Left renal pelvis (tissue), 4 donors: ENCODE data around the gene ZC3HAV1. TPM values are rescaled to one million over a fixed set of nuclear protein-coding genes. Genes with fewer than 3 reads are reported as not detected.
"Not testable (repeated sequence)": the region's sequence is repeated elsewhere in the genome, so short reads cannot be mapped to it uniquely, and the experiment has no call there.

Experiments
- DNase-seq, 4 donors: peaks; one replicate each; pipeline ENCODE4 v3.0.0-alpha.2; 2013; ENCODE audit warnings: low read depth in 4 of 4, low spot score in 3 of 4
- polyA plus RNA-seq, 4 donors: library from polyadenylated mRNA; unstranded; fragments of 120-200 nt; gene quantifications; one replicate each; pipeline ENCODE4 v1.2.1, GENCODE V29; 2013; ENCODE audit not compliant: insufficient read length in 4 of 4

ZC3HAV1 gene
- polyA plus RNA-seq, 4 donors = 19.5 to 22.7 (median 20.8) TPM

DNA sequence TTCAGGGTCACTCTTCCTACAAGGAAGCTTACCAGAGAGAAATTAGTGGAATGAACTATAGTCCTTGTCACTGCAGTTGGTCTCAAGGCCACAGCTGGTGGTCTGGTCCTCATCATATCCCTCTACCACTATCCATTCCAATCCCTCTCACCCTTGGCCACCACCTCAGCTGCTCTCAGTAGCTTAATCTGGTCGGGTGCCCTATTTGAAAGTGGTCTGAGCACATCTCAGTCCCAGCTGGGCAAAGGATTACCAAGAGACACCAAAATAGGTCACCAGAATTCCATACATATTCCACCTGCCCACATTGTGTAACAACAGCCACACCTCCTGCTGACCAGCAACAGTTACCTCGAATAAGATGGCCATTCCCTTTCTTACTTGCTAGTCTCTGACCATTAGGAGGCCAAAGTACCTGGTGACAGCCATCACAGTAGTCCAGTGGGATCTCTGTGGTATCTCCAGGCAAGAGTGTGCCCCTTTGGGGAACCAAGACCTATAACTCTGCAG lies 3.3 kb upstream of the ZC3HAV1 start:
- no peak for DNase-seq

- DNase-seq = no peak
Observed at GRCh38 chr7:139112316-139112715, 2.8 kb upstream of the ZC3HAV1 start.

DNA sequence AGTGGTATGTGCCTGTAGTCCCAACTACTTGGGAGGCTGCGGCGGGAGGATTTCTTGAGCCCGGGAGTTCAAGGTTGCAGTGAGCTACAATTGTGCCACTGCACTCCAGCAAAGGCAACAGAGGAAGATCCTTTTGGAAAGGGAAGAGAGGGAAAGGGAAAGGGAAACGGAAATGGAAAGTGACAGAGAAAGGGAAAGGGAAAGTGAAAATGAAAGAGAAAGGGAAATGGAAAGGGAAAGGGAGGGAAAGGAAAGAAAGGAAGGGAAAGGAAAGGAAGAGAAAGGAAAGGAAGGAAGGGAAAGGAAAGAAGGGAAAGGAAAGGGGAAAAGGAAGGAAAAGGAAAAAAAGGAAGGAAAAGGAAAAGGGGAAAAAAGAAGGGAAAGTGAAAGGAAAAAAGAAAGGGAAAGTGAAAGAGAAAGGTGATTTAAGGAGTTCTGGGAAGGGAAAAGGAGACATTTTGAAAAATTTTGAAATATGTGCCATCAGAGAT lies 2.3 kb upstream of the ZC3HAV1 start:
- DNase-seq = no peak

- DNase-seq = no peak
Observed at GRCh38 chr7:139111147-139111546, 1.6 kb upstream of the ZC3HAV1 start.

GRCh38 chr7:139109983-139110411 lies 477 bp upstream of the ZC3HAV1 start:
- no peak for DNase-seq

DNA sequence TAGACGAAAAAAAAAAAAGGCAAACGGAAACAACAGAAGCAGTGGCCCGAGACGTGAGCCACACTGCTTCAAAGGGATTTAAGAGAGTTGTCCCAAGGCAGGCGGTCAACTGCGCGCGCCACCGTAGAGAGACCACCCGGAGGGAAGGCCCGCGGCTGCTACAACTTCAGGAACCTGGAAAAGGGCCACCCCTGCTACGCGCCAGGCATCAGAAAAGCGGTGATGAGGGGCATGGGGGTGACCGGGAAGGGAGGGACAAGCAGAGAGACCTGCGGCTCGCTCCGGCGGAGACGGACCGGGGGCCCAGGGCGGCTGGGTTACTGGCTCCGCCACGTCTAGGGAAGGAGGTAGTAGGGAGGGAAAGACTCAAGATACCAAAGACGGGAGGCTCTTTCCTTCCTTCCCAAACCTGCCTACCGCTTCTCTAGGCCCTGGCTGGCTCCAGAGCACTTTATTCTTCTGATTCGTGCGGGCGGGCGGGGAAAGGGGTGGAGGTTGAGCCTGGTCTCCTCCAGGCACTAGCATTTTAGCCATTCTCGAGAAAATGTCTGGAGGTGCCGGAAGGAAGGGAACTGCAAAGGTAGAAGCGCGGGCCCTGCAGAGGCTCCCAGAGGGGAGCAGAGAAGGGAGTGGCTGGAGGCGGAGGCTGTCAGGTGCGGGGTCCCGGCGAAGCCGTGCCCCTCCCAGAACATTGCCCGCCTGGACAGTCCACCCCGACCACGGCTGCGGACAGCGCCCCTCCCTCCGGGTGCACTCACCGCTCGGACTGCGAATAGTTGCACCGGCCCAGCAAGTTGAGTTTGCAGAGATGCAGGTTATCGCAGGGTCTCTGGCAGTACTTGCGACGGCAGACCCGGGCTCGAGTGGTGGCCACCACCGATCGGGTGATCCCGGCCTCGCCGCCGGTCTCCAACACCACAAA lies 993 bp downstream of the ZC3HAV1 start:
- no peak for DNase-seq

- DNase-seq = no peak
Observed at GRCh38 chr7:139106959-139107358, 2.6 kb downstream of the ZC3HAV1 start.

DNA sequence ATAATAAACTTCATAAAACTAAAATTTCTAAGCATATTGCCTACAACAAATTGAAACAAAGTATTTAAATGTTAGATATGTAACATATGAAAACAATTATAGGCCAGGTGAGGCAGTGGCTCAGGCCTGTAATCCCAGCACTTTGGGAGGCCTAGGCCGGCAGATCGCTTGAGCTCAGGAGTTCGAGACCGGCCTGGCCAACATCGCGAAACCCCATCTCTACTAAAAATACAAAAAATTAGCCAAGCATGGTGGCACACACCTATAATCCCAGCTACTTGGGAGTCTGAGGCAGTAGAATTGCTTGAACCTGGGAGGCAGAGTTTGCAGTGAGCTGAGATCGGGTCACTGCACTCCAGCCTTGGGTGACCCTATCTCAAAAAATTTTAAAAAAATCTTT lies 3.3 kb downstream of the ZC3HAV1 start:
- DNase-seq = not testable (repeated sequence)

DNA sequence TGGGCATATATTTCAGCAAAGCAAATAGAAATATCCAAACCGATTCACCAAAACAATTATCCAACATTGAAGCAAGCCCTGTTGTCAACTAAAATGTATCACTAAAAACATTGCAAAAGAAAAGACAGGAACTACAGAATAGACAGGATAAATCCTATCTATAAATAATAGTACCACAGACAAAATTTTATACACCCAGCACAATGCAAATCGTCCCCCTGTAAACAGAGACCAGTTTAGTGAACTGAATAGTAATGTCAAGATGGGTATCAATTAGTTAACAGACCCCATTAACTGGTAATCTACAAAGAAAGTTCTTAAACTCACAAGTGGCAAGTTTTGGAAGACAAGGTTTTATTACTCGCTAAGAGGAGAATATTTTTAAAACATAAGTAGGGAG lies 4.0 kb downstream of the ZC3HAV1 start:
- no peak for DNase-seq

GRCh38 chr7:139104091-139104450 lies 5.4 kb downstream of the ZC3HAV1 start:
- DNase-seq = no peak

DNA sequence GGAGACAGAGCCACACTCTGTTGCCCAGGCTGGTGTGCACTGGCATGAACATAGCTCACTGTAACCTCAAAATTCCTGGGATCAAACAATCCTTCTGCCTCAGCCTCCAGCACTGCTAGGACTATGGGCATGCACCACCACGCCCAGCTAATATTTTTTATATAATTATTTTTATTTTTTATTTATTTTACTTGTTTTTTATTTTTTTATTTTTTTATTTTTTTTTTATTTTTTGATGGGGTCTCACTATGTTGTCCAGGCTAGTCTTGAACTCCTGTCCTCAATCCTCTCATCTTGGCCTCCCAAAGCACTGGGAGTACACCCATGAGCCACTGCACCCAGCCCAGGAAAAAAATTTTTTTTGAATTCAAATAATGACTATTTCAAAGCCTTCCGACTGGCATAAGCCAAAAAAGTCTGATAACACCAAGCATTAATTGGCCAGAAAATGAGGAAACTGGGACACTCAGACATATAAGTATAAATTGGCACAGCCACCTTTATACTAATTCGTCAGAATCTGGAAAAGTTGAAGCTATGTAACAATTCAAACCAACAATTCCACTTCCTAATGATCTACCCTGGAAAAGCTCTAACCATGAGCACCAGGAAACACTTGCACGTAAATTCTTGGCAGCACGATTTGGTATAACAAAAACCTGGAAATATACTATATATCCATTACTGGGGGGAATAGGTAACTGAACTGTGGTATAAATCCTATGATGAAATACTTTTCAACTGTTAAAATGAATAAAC lies 6.3 kb downstream of the ZC3HAV1 start:
- no peak for DNase-seq

DNA sequence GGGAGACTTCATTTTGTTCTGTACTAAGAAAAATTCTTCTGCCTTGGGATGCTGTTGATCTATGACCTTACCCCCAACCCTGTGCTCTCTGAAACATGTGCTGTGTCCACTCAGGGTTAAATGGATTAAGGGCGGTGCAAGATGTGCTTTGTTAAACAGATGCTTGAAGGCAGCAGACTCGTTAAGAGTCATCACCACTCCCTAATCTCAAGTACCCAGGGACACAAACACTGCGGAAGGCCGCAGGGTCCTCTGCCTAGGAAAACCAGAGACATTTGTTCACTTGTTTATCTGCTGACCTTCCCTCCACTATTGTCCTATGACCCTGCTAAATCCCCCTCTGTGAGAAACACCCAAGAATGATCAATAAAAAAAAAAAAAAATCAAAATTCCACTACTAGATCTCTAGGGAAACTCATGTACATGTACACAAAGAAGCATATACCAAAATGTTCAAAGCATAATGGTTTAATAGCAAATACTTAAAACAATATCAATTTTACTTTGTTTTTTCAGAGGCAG lies 7.8 kb downstream of the ZC3HAV1 start:
- DNase-seq = not testable (repeated sequence)

DNA sequence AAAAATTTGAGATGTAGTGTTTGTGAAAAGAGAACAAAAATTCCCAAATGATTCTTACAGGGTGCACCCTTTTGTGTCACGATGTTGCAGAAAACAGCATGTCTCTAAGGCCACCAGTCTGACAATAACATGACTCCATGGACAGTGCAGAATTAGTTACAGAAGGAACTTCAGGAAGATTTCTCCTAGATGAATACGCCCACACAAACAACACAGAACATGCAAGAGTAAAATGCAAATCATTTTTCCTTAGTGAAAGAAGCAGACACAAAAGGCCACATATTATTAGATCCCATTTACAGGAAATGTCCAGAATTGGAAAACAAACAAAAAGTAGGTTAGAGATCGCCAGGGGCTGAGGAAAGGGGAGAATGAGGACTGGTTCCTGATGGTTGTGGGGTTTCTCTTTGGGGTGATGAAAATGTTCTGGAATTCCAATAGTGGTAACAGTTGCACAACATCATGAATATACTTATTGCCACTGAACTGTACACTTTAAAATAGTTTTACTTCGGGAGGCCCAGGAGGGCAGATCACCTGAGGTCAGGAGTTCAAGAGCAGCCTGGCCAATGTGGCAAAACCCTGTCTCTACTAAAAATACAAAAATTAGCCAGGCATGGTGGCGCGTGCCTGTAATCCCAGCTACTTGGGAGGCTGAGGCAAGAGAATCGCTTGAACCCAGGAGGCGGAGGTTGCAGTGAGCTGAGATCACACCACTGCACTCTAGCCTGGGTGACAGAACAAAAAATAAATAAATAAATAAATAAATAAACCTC lies 10.2 kb downstream of the ZC3HAV1 start:
- DNase-seq = no peak

GRCh38 chr7:139095194-139095659 lies 14.3 kb downstream of the ZC3HAV1 start:
- DNase-seq = no peak

DNA sequence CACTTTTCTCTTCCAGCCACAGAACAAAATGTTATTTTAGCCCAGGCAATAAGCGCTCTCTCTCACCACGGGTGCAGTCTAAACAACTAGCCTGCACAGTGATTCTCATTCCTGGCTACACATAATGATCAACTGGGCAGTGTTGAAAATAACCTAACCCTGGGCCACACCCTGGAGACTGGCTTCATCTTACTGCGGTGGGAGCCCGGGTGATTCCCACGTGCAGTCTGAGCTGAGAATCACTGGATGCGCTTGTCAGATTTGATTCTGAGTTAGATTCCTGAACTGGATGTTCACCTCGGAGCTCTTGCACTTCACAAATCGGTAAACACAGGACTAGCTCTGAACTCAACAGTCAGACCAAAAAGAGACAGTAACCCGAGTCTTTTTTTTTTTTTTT lies 14.9 kb downstream of the ZC3HAV1 start:
- no peak for DNase-seq

DNA sequence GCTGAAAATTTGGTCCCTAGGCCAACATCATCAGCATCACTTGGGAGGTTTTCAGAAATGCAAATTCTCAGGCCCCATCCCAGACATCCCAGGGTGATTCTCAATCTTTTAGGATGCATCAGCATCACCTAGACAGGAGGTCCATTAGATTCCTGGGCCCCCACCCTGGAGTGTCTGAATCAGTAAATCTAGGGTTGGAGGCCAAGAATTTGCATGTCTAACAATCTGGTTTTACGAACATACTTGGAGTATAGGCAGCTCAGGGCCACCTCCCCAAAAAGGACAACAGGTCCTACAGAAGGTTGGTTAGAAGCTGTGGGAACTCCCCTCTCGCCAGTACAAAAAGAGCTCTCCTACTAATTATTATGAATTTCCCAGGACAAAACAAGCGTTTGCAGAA lies 15.5 kb downstream of the ZC3HAV1 start:
- no peak for DNase-seq

DNA sequence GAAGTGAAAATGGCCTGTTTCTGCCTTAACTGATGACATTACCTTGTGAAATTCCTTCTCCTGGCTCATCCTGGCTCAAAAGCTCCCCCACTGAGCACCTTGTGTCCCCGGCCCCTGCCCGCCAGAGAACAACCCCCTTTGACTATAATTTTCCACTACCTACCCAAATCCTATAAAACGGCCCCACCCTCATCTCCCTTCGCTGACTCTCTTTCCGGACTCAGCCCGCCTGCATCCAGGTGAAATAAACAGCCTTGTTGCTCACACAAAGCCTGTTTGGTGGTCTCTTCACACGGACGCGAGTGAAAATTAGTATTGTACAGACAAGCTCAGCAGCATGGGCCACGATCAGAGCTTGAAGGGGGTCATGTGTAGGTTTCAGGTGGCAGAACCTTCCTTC lies 16.0 kb downstream of the ZC3HAV1 start:
- DNase-seq = not testable (repeated sequence)

DNA sequence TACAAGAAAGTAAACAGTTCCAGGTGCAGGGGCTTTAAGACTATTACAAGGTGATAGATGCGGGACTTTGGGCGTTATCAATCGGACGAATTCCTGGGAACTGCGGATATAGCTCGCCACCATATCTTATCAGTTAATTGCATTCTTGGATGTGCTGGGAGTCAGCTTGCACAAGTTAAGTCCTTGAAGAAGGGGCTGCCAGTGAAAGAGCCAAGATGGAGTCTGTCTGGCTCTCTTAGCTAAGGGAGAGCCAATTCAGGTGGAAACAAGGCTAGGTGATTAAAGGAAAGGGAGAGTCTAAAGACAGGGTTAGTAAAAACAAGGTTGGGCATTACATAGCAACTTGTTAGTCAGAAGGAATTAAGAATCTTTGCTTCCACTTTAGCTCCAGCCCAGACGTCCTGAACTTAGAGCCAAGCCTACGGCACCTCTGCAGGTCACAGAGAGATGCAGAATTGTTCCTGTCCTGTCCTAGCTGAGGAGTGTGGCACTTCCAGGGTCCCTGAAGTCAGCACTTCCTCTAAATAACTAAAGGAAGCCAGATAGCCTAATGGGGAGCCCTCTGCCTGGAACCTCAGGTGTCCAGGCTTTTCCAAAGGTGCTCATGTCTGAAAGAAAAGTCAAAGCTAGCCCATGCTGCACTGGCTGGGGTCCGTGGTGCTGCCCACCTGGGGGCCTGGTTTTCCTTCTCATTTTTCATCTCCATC lies 17.3 kb downstream of the ZC3HAV1 start:
- no peak for DNase-seq

- no peak for DNase-seq
Observed at GRCh38 chr7:139091677-139091996, 17.9 kb downstream of the ZC3HAV1 start.

- no peak for DNase-seq
Observed at GRCh38 chr7:139089118-139089517, 20.4 kb downstream of the ZC3HAV1 start.
